HepG2 (cell line): ENCODE measurements around the gene RABGAP1. TPM values are rescaled to one million over a fixed set of nuclear protein-coding genes. Genes with fewer than 3 reads are reported as not detected.

ENCODE experiments used
- AHR ChIP-seq: IDR thresholded peaks from 2 replicates; pipeline ENCODE4 v1.6.1; 2018; ENCODE audit warnings: missing genetic modification reagents, missing compliant biosample characterization
- ATF1 ChIP-seq: IDR thresholded peaks from 2 replicates; pipeline ENCODE4 v1.6.1; 2016; ENCODE audit warnings: mild to moderate bottlenecking, control low read depth
- NRL ChIP-seq: sonication (generic); formaldehyde crosslinking; IDR thresholded peaks from 2 replicates; pipeline ENCODE4 v1.5.0; 2020; ENCODE audit warnings: missing genetic modification reagents, mild to moderate bottlenecking, moderate library complexity, borderline replicate concordance
- PHF20 ChIP-seq: sonication (generic); formaldehyde crosslinking; IDR thresholded peaks from 2 replicates; pipeline ENCODE4 v1.5.0; 2020; ENCODE audit warnings: mild to moderate bottlenecking, missing genetic modification reagents
- PHF8 ChIP-seq: sonication (generic); formaldehyde crosslinking; IDR thresholded peaks from 2 replicates; pipeline ENCODE4 v1.5.0; 2020; ENCODE audit warnings: missing genetic modification reagents
- REPIN1 ChIP-seq: sonication (generic); formaldehyde crosslinking; IDR thresholded peaks from 2 replicates; pipeline ENCODE4 v1.8.0; 2022; ENCODE audit warnings: missing genetic modification reagents, low read depth, mild to moderate bottlenecking, borderline replicate concordance
- XRCC5 ChIP-seq: fragments of 200-400 bp; formaldehyde crosslinking; optimal IDR thresholded peaks from 2 replicates; pipeline ENCODE3; 2017; ENCODE audit warnings: mild to moderate bottlenecking, low read length
- ZBTB7A ChIP-seq: sonication (generic); formaldehyde crosslinking; IDR thresholded peaks from 2 replicates; pipeline ENCODE4 v1.8.0; 2022; ENCODE audit warnings: mild to moderate bottlenecking, missing genetic modification reagents
- ZEB1 ChIP-seq: IDR thresholded peaks from 2 replicates; pipeline ENCODE4 v1.6.1; 2012; ENCODE audit warnings: mild to moderate bottlenecking, low read depth, inconsistent platforms; ENCODE audit not compliant: insufficient replicate concordance
- ZMYM3 ChIP-seq: sonication (generic); formaldehyde crosslinking; IDR thresholded peaks from 2 replicates; pipeline ENCODE4 v1.5.1; 2020; ENCODE audit warnings: mild to moderate bottlenecking, missing genetic modification reagents
- ZNF292 ChIP-seq: sonication (generic); formaldehyde crosslinking; IDR thresholded peaks from 2 replicates; pipeline ENCODE4 v1.8.1; 2022; ENCODE audit warnings: mild to moderate bottlenecking, low read depth, missing genetic modification reagents, borderline replicate concordance
- ZNF350 ChIP-seq: sonication (generic); formaldehyde crosslinking; IDR thresholded peaks from 2 replicates; pipeline ENCODE4 v1.4.0; 2020; ENCODE audit warnings: mild to moderate bottlenecking, low read depth, missing genetic modification reagents, borderline replicate concordance
- ZNF382 ChIP-seq: sonication (generic); formaldehyde crosslinking; IDR thresholded peaks from 2 replicates; pipeline ENCODE4 v1.5.0; 2020; ENCODE audit warnings: missing genetic modification reagents, mild to moderate bottlenecking, borderline replicate concordance
- polyA plus RNA-seq, 8 experiments: library from polyadenylated mRNA; depleted of rRNA in 3 of 8; stranded (reverse) in 7 of 8; unstranded in 1 of 8; fragments of >200 nt; fragmentation: Illumina TruSeq in 4 of 8; extraction: Trizol in 4 of 8; gene quantifications; 2 replicates each; pipeline versions ENCODE4 v1.2.1 to v1.2.3, GENCODE V29; 2011 to 2016; ENCODE audit warnings: low read depth in 4 of 8, missing spikeins in 1 of 8, mixed read lengths in 1 of 8; ENCODE audit not compliant: insufficient read depth in 1 of 8
- total RNA-seq, 5 experiments: library from RNA; depleted of rRNA; stranded (reverse); fragments of >200 nt; fragmentation: Illumina TruSeq; extraction: Trizol; gene quantifications; 2 replicates each; pipeline ENCODE4 v1.2.3, GENCODE V29; 2016; ENCODE audit warnings: low read depth in 1 of 5
- TF ChIP-seq, protein P1 (sequence below): sonication (generic); formaldehyde crosslinking; IDR thresholded peaks from 2 replicates; pipeline ENCODE4 v1.4.0; 2020; ENCODE audit warnings: mild to moderate bottlenecking, missing genetic modification reagents
- TF ChIP-seq, protein P2 (sequence below): IDR thresholded peaks from 2 replicates; pipeline ENCODE4 v1.6.1; 2012; ENCODE audit warnings: inconsistent platforms
- TF ChIP-seq, protein P3 (sequence below): sonication (generic); formaldehyde crosslinking; IDR thresholded peaks from 2 replicates; pipeline ENCODE4 v1.5.1; 2020; ENCODE audit warnings: mild to moderate bottlenecking, missing genetic modification reagents
- TF ChIP-seq, protein P4 (sequence below): sonication (generic); formaldehyde crosslinking; IDR thresholded peaks from 2 replicates; pipeline ENCODE4 v1.4.0; 2020; ENCODE audit warnings: missing genetic modification reagents, borderline replicate concordance
- TF ChIP-seq, protein P5 (sequence below): sonication (generic); formaldehyde crosslinking; IDR thresholded peaks from 2 replicates; pipeline ENCODE4 v1.5.0; 2020; ENCODE audit warnings: mild to moderate bottlenecking, missing genetic modification reagents

RABGAP1 gene
- total and polyA plus RNA-seq, 2 of the 13 experiments (the other 11 are each of a cell fraction or from before 2014, with no cell fraction given), result 19.1 to 19.3 TPM

DNA sequence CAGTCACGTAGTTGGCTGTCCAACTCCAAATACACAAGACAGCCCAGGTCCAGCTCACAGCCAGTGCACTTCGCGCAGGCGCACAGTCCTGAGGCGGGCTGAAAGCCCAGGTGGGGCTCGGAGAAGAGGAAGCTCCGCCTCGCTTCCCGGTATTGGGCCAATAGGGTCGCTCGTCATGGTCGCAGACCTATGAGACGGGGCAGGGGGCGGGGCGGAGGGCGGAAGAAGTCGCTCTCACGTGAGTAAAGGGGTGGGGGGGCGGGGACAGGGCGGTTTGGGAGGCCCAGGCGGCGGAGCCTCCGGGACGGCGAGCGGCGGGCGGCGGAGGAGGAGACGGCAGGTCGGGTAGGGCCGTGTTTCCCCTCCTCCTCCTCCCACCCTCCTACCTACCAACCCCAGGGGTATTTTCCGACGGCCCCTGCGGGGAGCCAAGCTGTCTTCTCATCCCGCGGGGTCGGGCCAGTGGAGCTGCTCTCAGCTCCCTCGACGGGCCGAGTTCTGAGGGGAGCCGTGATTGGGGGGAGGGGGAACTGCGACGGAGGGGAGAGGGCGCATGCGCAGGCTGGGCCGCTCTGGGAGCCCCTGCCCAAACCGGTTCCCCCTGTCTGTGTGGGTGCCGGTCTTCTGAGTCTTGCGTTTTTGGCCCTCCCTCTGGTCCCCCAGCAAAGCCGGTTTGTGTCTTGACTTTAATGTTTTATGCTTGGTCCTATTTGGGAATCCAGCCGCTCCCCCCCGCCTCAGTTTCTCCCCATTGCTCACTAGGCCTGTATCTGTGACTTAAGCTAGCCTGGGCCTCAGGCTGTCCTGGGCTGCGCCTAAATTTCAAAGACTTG lies at the start of gene RABGAP1 (continued):
- TF ChIP-seq, protein P1, sequence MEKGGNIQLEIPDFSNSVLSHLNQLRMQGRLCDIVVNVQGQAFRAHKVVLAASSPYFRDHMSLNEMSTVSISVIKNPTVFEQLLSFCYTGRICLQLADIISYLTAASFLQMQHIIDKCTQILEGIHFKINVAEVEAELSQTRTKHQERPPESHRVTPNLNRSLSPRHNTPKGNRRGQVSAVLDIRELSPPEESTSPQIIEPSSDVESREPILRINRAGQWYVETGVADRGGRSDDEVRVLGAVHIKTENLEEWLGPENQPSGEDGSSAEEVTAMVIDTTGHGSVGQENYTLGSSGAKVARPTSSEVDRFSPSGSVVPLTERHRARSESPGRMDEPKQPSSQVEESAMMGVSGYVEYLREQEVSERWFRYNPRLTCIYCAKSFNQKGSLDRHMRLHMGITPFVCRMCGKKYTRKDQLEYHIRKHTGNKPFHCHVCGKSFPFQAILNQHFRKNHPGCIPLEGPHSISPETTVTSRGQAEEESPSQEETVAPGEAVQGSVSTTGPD (CRISPR knock-in tag), result 0 out of 2 replicates have a peak, but pooled peaks have one; percentile 19
- TF ChIP-seq, protein P2, sequence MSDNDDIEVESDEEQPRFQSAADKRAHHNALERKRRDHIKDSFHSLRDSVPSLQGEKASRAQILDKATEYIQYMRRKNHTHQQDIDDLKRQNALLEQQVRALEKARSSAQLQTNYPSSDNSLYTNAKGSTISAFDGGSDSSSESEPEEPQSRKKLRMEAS, result peak; percentile 37; the same call in 1 of the 2 replicates
- TF ChIP-seq ZNF382 (CRISPR knock-in tag), result no peak
- TF ChIP-seq PHF8, result peak; percentile 85
- TF ChIP-seq REPIN1 (CRISPR knock-in tag), result no peak
- TF ChIP-seq XRCC5, result peak; percentile 66
- peak; percentile 87; the same call in 1 of the 2 replicates for TF ChIP-seq NRL (CRISPR knock-in tag)
- TF ChIP-seq, protein P3, sequence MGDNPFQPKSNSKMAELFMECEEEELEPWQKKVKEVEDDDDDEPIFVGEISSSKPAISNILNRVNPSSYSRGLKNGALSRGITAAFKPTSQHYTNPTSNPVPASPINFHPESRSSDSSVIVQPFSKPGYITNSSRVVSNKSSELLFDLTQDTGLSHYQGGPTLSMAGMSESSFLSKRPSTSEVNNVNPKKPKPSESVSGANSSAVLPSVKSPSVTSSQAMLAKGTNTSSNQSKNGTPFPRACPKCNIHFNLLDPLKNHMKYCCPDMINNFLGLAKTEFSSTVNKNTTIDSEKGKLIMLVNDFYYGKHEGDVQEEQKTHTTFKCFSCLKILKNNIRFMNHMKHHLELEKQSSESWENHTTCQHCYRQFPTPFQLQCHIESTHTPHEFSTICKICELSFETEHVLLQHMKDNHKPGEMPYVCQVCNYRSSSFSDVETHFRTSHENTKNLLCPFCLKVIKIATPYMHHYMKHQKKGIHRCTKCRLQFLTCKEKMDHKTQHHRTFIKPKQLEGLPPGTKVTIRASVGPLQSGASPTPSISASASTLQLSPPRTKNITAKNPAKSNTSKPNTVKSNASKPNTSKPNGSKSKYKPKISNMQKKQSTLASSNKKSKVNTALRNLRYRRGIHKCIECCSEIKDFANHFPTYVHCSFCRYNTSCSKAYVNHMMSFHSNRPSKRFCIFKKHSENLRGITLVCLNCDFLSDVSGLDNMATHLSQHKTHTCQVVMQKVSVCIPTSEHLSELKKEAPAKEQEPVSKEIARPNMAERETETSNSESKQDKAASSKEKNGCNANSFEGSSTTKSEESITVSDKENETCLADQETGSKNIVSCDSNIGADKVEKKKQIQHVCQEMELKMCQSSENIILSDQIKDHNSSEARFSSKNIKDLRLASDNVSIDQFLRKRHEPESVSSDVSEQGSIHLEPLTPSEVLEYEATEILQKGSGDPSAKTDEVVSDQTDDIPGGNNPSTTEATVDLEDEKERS (CRISPR knock-in tag), result peak; percentile 42; the same call in 1 of the 2 replicates
- peak; percentile 54; the same call in 1 of the 2 replicates for TF ChIP-seq ZNF350 (CRISPR knock-in tag)
- peak; percentile 64 for TF ChIP-seq ZNF292 (CRISPR knock-in tag)
- TF ChIP-seq, protein P4, sequence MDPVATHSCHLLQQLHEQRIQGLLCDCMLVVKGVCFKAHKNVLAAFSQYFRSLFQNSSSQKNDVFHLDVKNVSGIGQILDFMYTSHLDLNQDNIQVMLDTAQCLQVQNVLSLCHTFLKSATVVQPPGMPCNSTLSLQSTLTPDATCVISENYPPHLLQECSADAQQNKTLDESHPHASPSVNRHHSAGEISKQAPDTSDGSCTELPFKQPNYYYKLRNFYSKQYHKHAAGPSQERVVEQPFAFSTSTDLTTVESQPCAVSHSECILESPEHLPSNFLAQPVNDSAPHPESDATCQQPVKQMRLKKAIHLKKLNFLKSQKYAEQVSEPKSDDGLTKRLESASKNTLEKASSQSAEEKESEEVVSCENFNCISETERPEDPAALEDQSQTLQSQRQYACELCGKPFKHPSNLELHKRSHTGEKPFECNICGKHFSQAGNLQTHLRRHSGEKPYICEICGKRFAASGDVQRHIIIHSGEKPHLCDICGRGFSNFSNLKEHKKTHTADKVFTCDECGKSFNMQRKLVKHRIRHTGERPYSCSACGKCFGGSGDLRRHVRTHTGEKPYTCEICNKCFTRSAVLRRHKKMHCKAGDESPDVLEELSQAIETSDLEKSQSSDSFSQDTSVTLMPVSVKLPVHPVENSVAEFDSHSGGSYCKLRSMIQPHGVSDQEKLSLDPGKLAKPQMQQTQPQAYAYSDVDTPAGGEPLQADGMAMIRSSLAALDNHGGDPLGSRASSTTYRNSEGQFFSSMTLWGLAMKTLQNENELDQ (CRISPR knock-in tag), result no peak
- no peak for TF ChIP-seq ZEB1
- 0 out of 2 replicates have a peak, but pooled peaks have one; percentile 26 for TF ChIP-seq AHR (CRISPR knock-in tag)
- TF ChIP-seq ZMYM3, result no peak
- TF ChIP-seq PHF20 (CRISPR knock-in tag), result peak; percentile 49; the same call in 1 of the 2 replicates
- no peak for TF ChIP-seq ZBTB7A (CRISPR knock-in tag)
- TF ChIP-seq ATF1 (CRISPR knock-in tag), result no peak
- TF ChIP-seq, protein P5, sequence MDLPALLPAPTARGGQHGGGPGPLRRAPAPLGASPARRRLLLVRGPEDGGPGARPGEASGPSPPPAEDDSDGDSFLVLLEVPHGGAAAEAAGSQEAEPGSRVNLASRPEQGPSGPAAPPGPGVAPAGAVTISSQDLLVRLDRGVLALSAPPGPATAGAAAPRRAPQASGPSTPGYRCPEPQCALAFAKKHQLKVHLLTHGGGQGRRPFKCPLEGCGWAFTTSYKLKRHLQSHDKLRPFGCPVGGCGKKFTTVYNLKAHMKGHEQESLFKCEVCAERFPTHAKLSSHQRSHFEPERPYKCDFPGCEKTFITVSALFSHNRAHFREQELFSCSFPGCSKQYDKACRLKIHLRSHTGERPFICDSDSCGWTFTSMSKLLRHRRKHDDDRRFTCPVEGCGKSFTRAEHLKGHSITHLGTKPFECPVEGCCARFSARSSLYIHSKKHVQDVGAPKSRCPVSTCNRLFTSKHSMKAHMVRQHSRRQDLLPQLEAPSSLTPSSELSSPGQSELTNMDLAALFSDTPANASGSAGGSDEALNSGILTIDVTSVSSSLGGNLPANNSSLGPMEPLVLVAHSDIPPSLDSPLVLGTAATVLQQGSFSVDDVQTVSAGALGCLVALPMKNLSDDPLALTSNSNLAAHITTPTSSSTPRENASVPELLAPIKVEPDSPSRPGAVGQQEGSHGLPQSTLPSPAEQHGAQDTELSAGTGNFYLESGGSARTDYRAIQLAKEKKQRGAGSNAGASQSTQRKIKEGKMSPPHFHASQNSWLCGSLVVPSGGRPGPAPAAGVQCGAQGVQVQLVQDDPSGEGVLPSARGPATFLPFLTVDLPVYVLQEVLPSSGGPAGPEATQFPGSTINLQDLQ (CRISPR knock-in tag), result peak; percentile 66; the same call in 1 of the 2 replicates
